Stimulated activated CD8-positive, alpha-beta memory T cell treated with anti-CD3 and anti-CD28 coated beads, Interleukin-15, amount 100 ng/mL, for 24 hours (primary cell): ENCODE data around the gene DTD1.

Source experiments
- DNase-seq: peaks from one replicate; pipeline ENCODE4 v3.0.0-alpha.2; 2020; ENCODE audit warnings: low read depth

DTD1 gene

GRCh38 chr20:18587665-18588573 lies at the start of gene DTD1:
TSS of gene DTD1 (plus strand) at chr20:18588054. CDS start at chr20:18588073, 19 bp downstream.
- DNase-seq, result peak; percentile 86

GRCh38 chr20:18541741-18542140 lies 46.1 kb upstream of the DTD1 start:
- no peak for DNase-seq

GRCh38 chr20:18543216-18543615 lies 44.6 kb upstream of the DTD1 start:
- no peak for DNase-seq

GRCh38 chr20:18543932-18544331 lies 43.9 kb upstream of the DTD1 start:
- no peak for DNase-seq

- DNase-seq, result no peak
Measured at GRCh38 chr20:18545566-18545965, 42.3 kb upstream of the DTD1 start.

- DNase-seq, result no peak
Measured at GRCh38 chr20:18548465-18548864, 39.4 kb upstream of the DTD1 start.

- no peak for DNase-seq
Measured at GRCh38 chr20:18553746-18554145, 34.1 kb upstream of the DTD1 start.

GRCh38 chr20:18566892-18567738 lies 20.7 kb upstream of the DTD1 start, which contains the start of gene SMIM26:
TSS of gene SMIM26 (plus strand) at chr20:18567432. CDS start at chr20:18567479, 47 bp downstream.
- peak; percentile 86 for DNase-seq

GRCh38 chr20:18567739-18568091 lies 20.1 kb upstream of the DTD1 start:
- DNase-seq, result no peak

- DNase-seq, result no peak
Measured at GRCh38 chr20:18571009-18571408, 16.8 kb upstream of the DTD1 start.

- DNase-seq, result no peak
Measured at GRCh38 chr20:18571578-18571977, 16.3 kb upstream of the DTD1 start.

GRCh38 chr20:18577942-18578341 lies 9.9 kb upstream of the DTD1 start:
- DNase-seq, result no peak

GRCh38 chr20:18578581-18578980 lies 9.3 kb upstream of the DTD1 start:
- DNase-seq, result no peak

GRCh38 chr20:18580012-18580411 lies 7.8 kb upstream of the DTD1 start:
- no peak for DNase-seq

- DNase-seq, result no peak
Measured at GRCh38 chr20:18585134-18585533, 2.7 kb upstream of the DTD1 start.

GRCh38 chr20:18588574-18588933 lies 700 bp downstream of the DTD1 start:
- DNase-seq, result no peak

GRCh38 chr20:18589941-18590674 lies 2.3 kb downstream of the DTD1 start:
- no peak for DNase-seq

- no peak for DNase-seq
Measured at GRCh38 chr20:18596270-18596669, 8.4 kb downstream of the DTD1 start.

GRCh38 chr20:18609741-18610140 lies 21.9 kb downstream of the DTD1 start:
- no peak for DNase-seq

GRCh38 chr20:18611492-18611891 lies 23.6 kb downstream of the DTD1 start:
- DNase-seq, result no peak

GRCh38 chr20:18613553-18613952 lies 25.7 kb downstream of the DTD1 start:
- DNase-seq, result no peak

- DNase-seq, result no peak
Measured at GRCh38 chr20:18614244-18614643, 26.4 kb downstream of the DTD1 start.
